Measurements from ENCODE around the gene E2F2.

E2F2 gene

GRCh38 chr1:23472351-23473036, 58.5 kb downstream of the E2F2 start:
- no peaks in the 10 kb centered on the region for H3K27me3 ChIP-seq (ENCODE audit: control insufficient read depth, insufficient read depth, low read length)
- peaks cover 29% of the 10 kb centered on the region for H3K4me1 ChIP-seq (ENCODE audit: control insufficient read depth, insufficient read depth, low read length)

GRCh38 chr1:23471473-23472075, 59.5 kb downstream of the E2F2 start:
- H3K9me3 ChIP-seq (replicated peaks; ENCODE audit: low read length), result no peaks in the 10 kb centered on the region
- peaks cover 29% of the 10 kb centered on the region for H3K4me1 ChIP-seq (ENCODE audit: control insufficient read depth, insufficient read depth, low read length)
- H3K4me2 ChIP-seq (ENCODE audit: low read length), result no peak overlapping the region
- no peak overlapping the region for H3K9ac ChIP-seq (ENCODE audit: low read depth, low read length)
- no peaks in the 10 kb centered on the region for H3K36me3 ChIP-seq (ENCODE audit: insufficient read depth, low read length)
- no peaks in the 10 kb centered on the region for H3K27me3 ChIP-seq (ENCODE audit: control insufficient read depth, insufficient read depth, low read length)
- H3K4me3 ChIP-seq (ENCODE audit: low read length), result no peak overlapping the region

More at GRCh38 chr1:23472351-23473036, 58.5 kb downstream of the E2F2 start:
- H3K9ac ChIP-seq (ENCODE audit: low read depth, low read length), result no peak overlapping the region
- H3K9me3 ChIP-seq (replicated peaks; ENCODE audit: low read length), result no peaks in the 10 kb centered on the region
- H3K4me2 ChIP-seq (ENCODE audit: low read length), result no peak overlapping the region
- no peaks in the 10 kb centered on the region for H3K36me3 ChIP-seq (ENCODE audit: insufficient read depth, low read length)
- H3K4me3 ChIP-seq (ENCODE audit: low read length), result no peak overlapping the region

DNA sequence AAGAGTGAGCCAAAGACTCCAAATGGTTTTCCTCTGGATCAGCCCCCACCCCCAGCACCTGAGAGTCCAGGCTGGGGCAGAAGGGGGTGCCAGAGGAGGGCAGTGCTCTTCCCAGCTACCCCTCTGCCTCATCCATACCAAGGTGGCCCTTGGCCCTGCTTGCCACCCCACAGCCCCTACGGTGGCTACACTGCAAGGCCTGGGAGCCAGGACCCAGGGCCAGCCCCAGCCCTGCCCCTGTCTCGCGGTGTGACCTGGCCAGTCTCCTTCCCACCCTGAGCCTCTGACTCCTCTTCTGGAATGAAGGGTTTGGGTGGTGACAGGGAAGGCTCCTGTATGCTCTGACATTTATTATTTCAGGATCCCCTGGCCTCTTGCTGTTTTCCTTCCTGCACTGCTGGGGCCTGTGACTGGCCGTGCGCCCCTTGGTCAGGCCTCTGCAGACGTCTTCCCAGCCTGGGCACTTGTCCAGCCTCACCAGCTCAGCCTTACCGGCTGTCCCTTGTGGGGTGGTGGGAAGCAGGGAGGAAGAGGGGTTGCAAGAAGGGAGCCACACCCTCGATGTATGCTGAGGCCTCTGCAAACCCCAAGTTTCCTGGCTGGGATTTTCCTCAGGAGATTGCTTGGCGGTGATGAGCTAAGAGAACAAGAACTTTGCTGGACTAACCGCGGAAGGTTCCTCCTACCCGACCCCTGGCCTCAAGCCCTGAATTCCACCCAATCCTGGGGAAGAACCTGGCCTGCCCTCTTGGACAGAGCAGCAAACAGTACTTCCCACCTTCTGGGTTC, 60.6 kb downstream of the E2F2 start:
- no peak overlapping the region for H3K4me3 ChIP-seq (ENCODE audit: low read length)
- H3K4me1 ChIP-seq (ENCODE audit: control insufficient read depth, insufficient read depth, low read length), result peaks cover 25% of the 10 kb centered on the region
- H3K27me3 ChIP-seq (ENCODE audit: control insufficient read depth, insufficient read depth, low read length), result no peaks in the 10 kb centered on the region
- no peaks in the 10 kb centered on the region for H3K9me3 ChIP-seq (replicated peaks; ENCODE audit: low read length)
- H3K36me3 ChIP-seq (ENCODE audit: insufficient read depth, low read length), result no peaks in the 10 kb centered on the region
- H3K4me2 ChIP-seq (ENCODE audit: low read length), result no peak overlapping the region
- no peak overlapping the region for H3K9ac ChIP-seq (ENCODE audit: low read depth, low read length)

DNA sequence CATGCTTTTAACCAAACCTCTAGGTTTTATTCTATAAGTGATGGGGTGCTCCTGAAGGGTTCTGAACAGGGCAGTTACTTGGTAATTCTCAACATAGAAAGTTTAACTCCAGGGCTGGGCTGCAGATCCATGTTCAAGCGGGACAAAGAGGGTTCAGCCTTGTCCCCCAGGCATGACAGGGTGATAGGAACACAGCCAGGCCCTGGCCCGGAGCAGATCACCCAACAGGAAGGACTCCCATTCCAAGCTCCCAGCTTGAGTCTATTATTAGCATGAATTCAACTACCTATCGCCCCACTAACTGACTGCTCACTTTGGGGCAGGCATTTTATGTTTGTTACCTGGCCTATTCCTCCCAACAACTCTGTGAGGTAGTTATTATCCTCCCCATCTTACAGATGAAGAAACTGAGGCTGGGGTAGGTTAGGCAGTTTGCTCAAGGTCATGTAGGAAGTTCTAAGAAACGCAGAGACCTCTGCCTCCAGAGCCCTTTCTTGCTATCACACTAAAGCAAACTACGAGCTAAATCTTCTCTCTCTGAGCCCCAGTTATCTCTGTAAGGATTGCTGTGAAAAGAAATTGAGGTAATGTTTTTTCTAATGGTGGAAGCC, 61.6 kb downstream of the E2F2 start:
- no peak overlapping the region for H3K4me3 ChIP-seq (ENCODE audit: low read length)
- no peak overlapping the region for H3K4me2 ChIP-seq (ENCODE audit: low read length)
- no peaks in the 10 kb centered on the region for H3K9me3 ChIP-seq (replicated peaks; ENCODE audit: low read length)

DNA sequence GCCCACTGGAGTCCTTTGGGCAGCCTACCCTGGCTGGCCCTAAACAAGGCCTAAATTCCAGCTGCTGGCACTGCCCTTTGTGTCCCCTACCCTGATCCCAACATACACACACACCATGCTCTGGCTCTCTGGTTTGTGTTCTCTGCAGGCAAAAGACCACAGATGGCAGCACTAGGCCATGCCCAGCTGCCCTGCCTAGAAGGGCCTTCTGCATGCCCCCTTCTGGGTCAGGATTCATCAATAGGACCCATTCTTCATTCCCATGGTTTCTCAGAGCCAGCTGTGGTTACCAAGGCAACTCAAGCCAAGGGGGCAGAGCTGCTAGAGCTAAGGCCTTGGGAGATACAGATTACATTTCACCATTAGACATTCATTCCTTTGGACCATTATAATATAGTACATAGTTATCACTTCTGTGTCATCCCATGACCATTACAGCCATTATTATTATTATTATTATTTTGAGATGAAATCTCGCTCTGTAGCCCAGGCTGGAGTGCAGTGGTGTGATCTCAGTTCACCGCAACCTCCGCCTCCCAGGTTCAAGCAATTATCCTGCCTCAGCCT, 64.5 kb downstream of the E2F2 start:
- no peak overlapping the region for H3K9ac ChIP-seq (ENCODE audit: low read depth, low read length)

More for the DNA sequence above, 61.6 kb downstream of the E2F2 start:
- no peaks in the 10 kb centered on the region for H3K36me3 ChIP-seq (ENCODE audit: insufficient read depth, low read length)
- no peak overlapping the region for H3K9ac ChIP-seq (ENCODE audit: low read depth, low read length)
- H3K4me1 ChIP-seq (ENCODE audit: control insufficient read depth, insufficient read depth, low read length), result peaks cover 17% of the 10 kb centered on the region
- H3K27me3 ChIP-seq (ENCODE audit: control insufficient read depth, insufficient read depth, low read length), result no peaks in the 10 kb centered on the region

GRCh38 chr1:23463286-23463685, 67.7 kb downstream of the E2F2 start:
- H3K36me3 ChIP-seq (ENCODE audit: insufficient read depth, low read length), result no peaks in the 10 kb centered on the region
- H3K27me3 ChIP-seq (ENCODE audit: control insufficient read depth, insufficient read depth, low read length), result peaks cover 4% of the 10 kb centered on the region
- no peaks in the 10 kb centered on the region for H3K9me3 ChIP-seq (replicated peaks; ENCODE audit: low read length)
- no peak overlapping the region for H3K4me3 ChIP-seq (ENCODE audit: low read length)
- H3K9ac ChIP-seq (ENCODE audit: low read depth, low read length), result no peak overlapping the region
- H3K4me2 ChIP-seq (ENCODE audit: low read length), result no peak overlapping the region
- no peaks in the 10 kb centered on the region for H3K4me1 ChIP-seq (ENCODE audit: control insufficient read depth, insufficient read depth, low read length)

More for the DNA sequence above, 64.5 kb downstream of the E2F2 start:
- Histone ChIP-seq H3K27me3 (ENCODE audit: control insufficient read depth, insufficient read depth, low read length) (peaks cover 4% of the 10 kb centered on the region), H3K4me1 (ENCODE audit: control insufficient read depth, insufficient read depth, low read length) (peaks cover 10% of the 10 kb centered on the region), H3K36me3 (ENCODE audit: insufficient read depth, low read length) (no peaks in the 10 kb centered on the region), H3K4me3 (ENCODE audit: low read length) (no peak overlapping the region), H3K4me2 (ENCODE audit: low read length) (no peak overlapping the region), H3K9me3 (replicated peaks; ENCODE audit: low read length) (no peaks in the 10 kb centered on the region)

- H3K9me3 ChIP-seq (replicated peaks; ENCODE audit: low read length), result no peaks in the 10 kb centered on the region
- peaks cover 4% of the 10 kb centered on the region for H3K27me3 ChIP-seq (ENCODE audit: control insufficient read depth, insufficient read depth, low read length)
- H3K36me3 ChIP-seq (ENCODE audit: insufficient read depth, low read length), result no peaks in the 10 kb centered on the region
- H3K4me1 ChIP-seq (ENCODE audit: control insufficient read depth, insufficient read depth, low read length), result no peaks in the 10 kb centered on the region
- no peak overlapping the region for H3K4me3 ChIP-seq (ENCODE audit: low read length)
- no peak overlapping the region for H3K9ac ChIP-seq (ENCODE audit: low read depth, low read length)
- no peak overlapping the region for H3K4me2 ChIP-seq (ENCODE audit: low read length)
Measured at GRCh38 chr1:23462766-23463165, 68.3 kb downstream of the E2F2 start.

GRCh38 chr1:23461050-23461449, 70.0 kb downstream of the E2F2 start:
- no peak overlapping the region for H3K9ac ChIP-seq (ENCODE audit: low read depth, low read length)
- H3K36me3 ChIP-seq (ENCODE audit: insufficient read depth, low read length), result no peaks in the 10 kb centered on the region
- H3K4me3 ChIP-seq (ENCODE audit: low read length), result no peak overlapping the region
- H3K4me1 ChIP-seq (ENCODE audit: control insufficient read depth, insufficient read depth, low read length), result no peaks in the 10 kb centered on the region
- H3K4me2 ChIP-seq (ENCODE audit: low read length), result no peak overlapping the region
- H3K9me3 ChIP-seq (replicated peaks; ENCODE audit: low read length), result no peaks in the 10 kb centered on the region
- peaks cover 4% of the 10 kb centered on the region for H3K27me3 ChIP-seq (ENCODE audit: control insufficient read depth, insufficient read depth, low read length)

GRCh38 chr1:23460519-23460918, 70.5 kb downstream of the E2F2 start:
- peaks cover 4% of the 10 kb centered on the region for H3K27me3 ChIP-seq (ENCODE audit: control insufficient read depth, insufficient read depth, low read length)
- H3K36me3 ChIP-seq (ENCODE audit: insufficient read depth, low read length), result no peaks in the 10 kb centered on the region
- H3K4me2 ChIP-seq (ENCODE audit: low read length), result no peak overlapping the region
- no peaks in the 10 kb centered on the region for H3K4me1 ChIP-seq (ENCODE audit: control insufficient read depth, insufficient read depth, low read length)
- H3K9me3 ChIP-seq (replicated peaks; ENCODE audit: low read length), result no peaks in the 10 kb centered on the region
- H3K4me3 ChIP-seq (ENCODE audit: low read length), result no peak overlapping the region
- H3K9ac ChIP-seq (ENCODE audit: low read depth, low read length), result no peak overlapping the region

- Histone ChIP-seq H3K4me1 (ENCODE audit: control insufficient read depth, insufficient read depth, low read length) (no peaks in the 10 kb centered on the region), H3K9me3 (replicated peaks; ENCODE audit: low read length) (no peaks in the 10 kb centered on the region)
Measured at GRCh38 chr1:23459338-23459757, 71.7 kb downstream of the E2F2 start.

More at GRCh38 chr1:23459338-23459757, 71.7 kb downstream of the E2F2 start:
- no peaks in the 10 kb centered on the region for H3K36me3 ChIP-seq (ENCODE audit: insufficient read depth, low read length)
- peaks cover 4% of the 10 kb centered on the region for H3K27me3 ChIP-seq (ENCODE audit: control insufficient read depth, insufficient read depth, low read length)
- no peak overlapping the region for H3K4me2 ChIP-seq (ENCODE audit: low read length)
- no peak overlapping the region for H3K9ac ChIP-seq (ENCODE audit: low read depth, low read length)
- H3K4me3 ChIP-seq (ENCODE audit: low read length), result no peak overlapping the region

All from skeletal muscle satellite cell (primary cell).